GM21528 (cell line): ENCODE results near the gene CCDC9B.
A peak's percentile ranks its signal among the peaks of the same experiment; 100 is the strongest.

Experiments used
- ATAC-seq: cut with Tn5 transposase; IDR thresholded peaks from one replicate; pipeline ENCODE4 v1.9.1; 2021; ENCODE audit warnings: mild to moderate bottlenecking, moderate library complexity; ENCODE audit not compliant: unreplicated experiment, low FRiP score

CCDC9B gene

DNA sequence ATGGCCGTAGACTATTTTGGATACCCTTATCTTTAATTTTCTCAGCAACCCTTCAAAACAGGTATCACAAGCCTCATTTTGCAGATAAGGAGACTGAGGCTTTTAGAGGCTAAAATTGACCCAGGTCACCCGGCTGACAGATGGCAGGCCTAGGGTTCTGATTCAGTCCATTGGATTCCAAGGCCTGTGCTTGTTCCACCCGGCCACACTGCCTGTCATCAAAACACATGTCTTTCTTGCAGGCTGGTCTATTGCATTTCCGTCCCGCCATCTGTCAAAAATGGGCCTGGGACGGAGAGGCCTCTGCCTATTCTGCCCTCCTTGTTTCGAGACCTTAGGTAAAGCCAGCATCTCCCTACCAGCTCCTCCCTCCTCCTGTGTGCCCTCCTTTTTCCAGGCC is 9.1 kb downstream of the CCDC9B start:
- no peak for ATAC-seq

DNA sequence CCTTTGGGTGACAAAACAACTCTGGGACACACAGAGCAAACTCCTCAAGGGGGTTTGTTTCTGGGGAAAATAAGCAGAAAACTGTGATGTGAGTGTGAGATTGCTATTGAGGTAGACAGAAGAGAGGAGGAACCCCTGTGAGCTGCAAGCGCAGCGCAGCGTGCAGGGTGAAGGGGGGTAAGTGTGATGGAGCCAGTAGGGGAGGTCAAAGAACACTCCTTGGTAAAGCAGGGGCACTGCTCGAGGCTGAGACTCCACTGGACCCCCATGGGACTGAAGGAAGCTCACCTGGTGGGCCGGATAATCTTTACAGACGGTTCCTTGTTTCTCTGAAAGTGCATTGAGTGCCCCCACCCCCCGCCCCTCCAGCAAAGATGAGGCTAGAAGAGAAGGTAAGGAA is 9.7 kb downstream of the CCDC9B start:
- ATAC-seq: no peak

DNA sequence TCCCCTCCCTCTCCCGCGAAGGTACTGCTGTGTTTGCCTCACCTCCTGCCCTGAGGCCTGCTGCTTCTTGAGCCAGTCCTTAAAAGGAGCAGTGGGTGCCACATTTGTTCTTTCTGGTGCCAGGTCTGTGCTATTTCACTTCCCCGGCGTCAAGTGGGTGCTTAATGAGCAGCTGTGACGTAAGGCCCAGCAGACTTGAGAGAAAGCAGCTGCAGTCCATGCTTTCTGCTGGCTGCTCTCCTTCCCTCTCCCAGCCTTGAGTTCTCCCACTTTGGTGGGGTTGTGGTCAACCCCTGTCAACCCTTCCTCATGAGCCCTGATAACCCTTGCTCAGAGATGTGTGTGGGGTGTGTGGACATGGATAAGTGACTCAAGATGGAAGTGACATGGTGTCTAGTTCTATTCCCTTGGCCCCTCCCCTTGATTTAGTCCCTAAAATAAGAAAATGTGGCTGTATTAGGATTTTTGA is 10.3 kb downstream of the CCDC9B start:
- ATAC-seq: no peak

DNA sequence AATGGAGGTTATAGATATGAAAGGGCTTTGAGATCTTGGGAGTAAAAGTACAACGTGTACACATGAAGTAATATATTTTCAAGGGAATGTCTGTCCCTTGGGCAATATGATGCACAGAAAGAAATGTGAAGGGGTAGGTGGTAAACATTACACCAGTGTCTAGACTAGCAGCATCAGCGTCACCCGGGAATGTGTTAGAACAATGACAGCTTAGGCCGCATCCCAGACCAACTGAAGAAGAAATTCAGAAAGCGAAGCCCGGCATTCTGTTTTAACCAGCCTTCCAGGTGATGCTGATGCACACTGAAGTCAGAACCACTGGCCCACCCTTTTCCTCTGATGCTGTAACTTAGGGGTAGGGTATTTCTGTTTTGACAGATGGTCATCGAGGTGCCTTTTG is 10.9 kb downstream of the CCDC9B start:
- no peak for ATAC-seq

DNA sequence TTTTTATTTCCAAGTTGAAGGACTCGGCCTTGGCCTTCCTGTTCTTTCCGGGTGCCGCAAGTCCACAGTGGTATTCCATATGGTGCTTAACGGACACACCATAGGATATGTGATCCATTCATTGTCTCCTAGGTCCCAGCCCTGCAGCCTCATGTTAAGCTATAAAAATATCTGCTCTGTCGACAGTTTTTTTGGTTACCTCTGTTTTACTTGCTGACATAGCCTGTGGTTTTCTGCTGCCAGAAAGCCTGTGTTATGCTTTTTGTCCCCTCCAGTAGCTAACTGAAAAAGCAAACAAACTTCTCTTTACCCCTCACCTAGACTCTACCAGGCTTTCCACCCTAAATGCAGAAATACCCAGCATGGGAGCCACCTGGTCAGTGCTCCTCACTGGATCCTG is 12.0 kb downstream of the CCDC9B start:
- ATAC-seq: no peak

DNA sequence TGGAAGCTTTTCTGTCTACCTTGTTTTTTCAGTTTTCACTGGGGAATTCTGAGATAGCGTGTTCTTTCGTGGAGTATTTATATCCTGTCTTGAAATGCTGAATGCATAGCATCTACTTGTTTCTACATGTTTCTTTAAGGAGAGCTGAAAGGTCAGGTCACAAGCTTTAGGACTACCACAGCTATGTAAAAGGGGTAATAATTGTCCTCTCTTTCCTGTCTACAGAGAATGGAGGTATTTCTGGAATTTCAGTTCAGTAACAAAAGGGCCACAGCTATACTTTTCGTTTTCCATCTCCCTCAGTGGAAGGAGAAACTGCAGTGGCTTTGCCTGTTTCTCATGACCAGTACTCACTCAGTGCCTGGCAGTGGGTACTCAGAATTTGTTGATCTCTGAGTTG is 12.6 kb downstream of the CCDC9B start:
- ATAC-seq: no peak

DNA sequence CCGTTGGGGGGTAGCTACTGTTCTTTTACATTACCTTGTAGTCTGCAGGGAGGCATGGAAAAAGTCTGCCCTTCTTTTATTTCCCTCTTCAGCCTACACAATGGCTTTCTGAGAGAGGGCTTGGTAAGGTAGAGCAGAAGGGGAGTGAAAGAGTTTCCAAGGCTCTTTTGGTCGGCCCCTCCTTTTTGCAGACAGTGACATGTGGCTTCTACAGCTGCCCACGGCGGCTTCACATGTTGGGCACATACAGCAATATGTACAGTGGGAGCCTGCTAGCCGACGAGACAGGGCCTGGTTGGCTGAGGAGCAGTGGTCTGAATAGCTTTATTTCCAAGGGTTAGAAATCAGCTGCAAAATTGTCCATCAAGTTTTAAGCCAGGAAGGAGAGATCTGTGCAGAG is 13.3 kb downstream of the CCDC9B start:
- ATAC-seq: no peak

DNA sequence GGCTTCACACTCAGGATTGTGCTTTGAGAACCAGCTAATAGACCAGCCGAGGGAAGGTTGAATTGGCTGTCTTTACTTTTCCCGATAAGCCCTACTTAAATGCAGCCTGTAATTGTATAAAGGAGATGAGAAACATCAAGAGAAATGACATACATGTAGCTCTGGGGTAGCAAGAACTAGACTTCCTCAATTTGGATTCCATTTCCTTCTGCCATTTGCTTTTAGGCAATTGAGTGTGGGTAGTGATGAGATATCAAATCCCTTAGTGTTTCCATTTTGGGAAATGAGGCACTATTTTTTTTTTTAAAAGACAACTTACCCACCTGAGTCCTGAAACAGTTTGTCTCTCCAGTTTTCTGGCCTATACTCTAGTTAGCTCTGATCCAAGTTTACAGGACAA is 15.0 kb downstream of the CCDC9B start:
- no peak for ATAC-seq

DNA sequence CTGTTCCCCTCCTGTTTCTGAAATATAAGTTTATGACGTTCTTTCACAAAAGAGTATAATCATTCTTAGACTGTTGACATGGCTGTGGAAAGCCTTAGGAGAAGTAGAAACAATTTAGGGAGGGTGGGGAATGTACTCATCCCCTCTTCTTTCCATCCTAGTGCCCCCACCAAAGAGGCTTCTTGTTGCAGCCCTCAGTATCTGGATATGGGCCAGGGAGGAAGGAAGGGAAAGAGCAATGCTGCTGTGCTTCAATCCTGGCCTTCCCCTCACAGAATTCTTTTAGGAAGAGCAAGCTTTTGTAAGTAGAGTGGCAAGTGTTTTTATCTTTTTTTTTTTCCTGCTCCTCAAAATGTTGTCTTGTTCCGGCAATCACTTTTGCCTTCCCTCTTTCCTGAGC is 15.6 kb downstream of the CCDC9B start:
- ATAC-seq: no peak

DNA sequence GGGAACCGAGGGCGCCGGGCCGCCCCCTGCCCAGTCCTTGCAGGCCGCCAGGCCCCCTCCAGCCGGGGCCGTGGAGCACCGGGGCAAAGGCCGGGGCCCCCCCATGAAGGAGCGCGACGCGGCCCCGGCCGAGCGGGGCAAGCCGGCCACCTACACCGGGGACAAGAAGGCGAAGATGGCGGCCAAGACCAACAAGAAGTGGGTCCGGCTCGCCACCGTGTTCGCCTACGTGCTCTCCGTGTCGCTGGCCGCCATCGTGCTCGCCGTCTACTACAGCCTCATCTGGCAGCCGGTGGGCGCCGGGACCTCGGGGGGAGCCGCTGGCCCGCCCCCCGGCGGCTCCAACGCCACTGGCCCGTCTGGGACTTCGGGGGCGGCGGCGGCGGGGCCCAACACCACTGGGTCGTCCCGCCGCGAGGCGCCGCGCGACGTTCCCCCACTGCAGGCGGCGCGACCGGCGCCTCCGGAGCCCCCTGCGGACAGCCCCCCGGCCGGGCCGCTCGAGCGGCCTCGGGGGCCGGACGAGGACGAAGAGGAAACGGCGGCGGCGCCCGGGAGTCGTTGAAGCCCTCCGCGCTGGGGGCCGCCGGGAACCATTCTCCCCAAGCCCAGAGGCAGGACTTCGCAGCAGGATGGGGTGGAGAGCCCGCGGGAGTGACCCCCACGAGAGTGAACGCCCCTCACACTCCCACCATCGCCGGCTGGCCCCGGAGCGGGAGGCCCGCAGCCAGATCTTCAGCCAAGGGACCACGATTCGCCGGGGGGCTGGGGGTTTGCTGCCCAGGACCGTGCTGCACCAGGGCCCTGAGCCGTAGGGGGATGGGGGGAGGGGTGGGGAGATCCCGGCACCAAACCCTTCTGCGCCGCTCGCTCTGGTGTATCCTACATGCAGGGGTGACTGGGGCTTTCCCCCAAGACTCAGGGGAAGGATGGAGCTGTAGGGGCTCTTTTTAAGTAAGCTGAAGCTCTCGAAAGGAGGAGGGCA is 16.5 kb downstream of the CCDC9B start:
- ATAC-seq: peak; percentile 16

DNA sequence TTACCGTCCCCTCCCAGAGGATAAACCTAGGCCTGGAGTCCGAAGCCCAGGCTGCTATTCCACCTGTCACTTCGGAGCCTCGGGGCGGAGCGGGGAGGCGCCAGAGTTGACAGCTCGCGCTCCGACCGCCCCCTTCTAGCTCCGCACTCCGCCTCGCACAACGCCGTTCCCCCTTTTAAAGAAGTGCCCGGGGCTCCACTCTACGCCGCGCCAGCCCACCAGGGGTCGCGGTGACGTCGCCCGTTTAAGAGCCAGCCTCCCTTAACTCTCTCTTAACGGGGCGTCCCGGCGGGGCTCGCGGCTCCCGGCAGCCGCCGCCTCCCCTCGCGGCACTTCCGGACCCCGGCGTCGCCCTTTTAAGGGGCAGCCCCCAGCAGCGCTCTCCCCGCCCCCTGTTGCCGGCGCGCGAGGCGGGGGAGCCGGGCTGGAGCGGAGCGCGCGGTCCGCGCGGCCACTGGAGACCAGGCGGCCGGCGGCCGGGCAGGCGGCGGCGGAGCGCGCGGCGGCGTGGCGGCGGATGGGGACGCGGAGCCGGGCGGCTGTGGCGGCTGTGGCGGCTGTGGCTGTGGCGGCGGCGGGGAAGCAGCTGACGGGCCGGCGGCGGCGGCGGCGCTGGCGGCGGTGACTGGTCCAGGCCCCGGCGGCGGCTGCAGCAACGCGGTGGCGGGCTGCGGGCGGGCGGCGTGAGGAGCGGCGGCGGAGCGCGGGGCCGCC is 17.3 kb downstream of the CCDC9B start, which contains the start of gene INAFM2:
Gene INAFM2 (plus strand): TSS at position 454 of the 714 bp plus-strand sequence. CDS start 364 bp downstream, outside the sequence.
- peak; percentile 84 for ATAC-seq

DNA sequence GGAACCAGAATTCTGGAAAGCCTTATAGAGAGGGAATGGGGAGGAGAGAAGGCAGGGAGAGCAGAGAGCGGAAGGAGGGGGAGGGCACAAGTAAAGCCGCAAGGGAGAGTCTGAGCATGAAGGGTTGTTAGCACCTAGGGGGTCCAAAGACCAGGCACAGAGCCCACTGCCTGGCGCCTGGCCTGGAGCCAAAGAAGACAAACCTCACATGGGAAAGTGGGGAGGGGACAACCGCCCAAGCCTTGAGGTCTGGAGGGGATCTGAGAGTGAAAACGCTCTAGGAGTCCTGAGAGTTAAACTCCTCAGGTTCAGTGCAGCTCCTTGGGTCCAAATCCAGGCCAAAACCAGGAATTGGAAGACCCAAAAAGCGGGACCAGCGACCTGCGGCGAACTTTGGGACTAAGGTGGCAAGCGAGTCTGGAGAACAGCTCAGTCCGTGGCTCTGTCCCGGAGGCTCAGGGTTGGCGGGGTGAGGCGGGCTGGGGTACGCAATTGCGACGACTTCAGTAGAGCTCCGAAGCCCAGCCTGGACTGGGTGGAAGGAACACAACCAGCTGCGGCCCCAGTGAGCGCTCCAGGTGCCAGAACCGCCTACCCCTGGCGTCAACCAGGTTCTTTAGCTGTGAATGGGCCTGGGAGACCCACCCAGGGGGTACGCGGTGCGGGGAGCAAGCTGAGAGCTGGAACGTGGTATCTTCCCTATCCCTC is 18.1 kb downstream of the CCDC9B start:
- no peak for ATAC-seq

DNA sequence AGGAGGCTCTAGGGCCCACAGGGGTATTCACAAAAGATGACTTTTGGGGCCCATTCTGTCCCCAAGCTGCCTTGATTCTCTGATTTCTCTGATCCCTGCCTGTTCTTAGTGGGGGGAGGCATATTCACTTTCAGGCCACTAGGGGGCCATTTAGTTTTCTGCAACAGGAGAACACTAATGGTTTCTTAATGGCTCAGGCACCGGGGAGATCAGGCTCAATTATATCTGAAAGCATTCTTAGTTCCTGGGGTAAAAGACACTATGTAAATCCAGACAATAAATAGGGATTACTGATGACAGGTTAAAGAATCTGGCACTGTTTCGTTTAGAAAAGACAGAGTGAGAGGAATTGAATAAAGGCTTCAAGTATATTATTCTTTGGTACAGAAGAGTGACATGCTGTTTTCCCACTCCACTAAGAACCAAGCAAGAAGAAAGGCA is 19.8 kb downstream of the CCDC9B start:
- ATAC-seq: no peak

DNA sequence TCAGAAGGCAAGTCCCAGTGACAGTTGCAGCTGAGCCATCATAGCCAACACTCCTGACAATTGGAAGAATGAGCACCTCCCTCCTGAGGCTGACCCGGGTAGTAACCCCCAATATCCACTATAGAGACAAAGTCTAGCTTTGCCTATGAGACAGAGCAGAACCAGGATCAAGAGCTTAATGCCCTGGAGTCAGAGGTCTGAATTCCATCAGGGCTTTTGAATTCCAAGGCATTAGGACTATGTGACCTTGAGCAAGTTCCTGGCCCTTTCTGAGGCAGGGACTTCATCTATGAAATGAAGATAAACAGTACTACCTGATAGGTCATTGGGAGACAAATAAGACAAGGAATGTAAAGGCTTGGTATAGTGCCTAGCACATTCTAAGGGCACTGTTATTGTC is 20.3 kb downstream of the CCDC9B start:
- ATAC-seq: no peak

DNA sequence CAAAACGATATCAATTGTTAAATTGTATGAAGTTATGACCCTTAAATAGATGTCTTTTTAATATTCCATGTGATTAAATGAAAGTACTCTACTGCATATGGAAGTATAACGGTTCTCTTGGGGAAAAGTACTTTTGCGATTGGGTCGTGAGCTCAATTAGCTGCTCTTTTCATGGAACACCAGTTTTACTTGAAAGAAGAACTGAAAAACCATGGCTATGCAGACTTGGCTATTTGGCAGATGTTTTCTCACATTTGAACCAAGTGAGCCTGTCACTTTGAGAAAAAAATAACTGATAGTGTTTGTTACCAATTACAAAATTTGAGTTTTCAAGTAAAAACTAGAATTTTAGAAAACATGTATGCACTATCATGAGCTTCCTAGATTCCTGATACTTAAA is 23.2 kb downstream of the CCDC9B start:
- ATAC-seq: no peak

DNA sequence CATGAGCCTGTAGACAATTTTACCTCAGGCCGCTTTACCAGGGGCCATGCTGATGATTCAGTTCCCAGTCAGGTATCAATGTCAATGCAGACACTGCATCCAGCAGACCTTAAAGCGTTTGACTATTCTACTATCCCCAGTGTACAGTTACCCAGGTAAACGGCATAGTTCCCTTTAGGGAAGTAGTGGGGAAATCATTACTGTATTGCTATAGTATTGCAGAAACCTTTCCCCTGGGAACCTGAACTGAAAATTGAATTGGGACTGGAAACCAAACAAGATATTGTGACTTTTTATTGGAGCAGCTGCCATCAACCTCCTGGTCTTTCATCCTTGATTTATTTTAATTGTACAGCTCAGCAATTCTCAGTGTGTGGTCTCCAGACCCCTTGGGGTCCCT is 23.8 kb downstream of the CCDC9B start:
- ATAC-seq: no peak

DNA sequence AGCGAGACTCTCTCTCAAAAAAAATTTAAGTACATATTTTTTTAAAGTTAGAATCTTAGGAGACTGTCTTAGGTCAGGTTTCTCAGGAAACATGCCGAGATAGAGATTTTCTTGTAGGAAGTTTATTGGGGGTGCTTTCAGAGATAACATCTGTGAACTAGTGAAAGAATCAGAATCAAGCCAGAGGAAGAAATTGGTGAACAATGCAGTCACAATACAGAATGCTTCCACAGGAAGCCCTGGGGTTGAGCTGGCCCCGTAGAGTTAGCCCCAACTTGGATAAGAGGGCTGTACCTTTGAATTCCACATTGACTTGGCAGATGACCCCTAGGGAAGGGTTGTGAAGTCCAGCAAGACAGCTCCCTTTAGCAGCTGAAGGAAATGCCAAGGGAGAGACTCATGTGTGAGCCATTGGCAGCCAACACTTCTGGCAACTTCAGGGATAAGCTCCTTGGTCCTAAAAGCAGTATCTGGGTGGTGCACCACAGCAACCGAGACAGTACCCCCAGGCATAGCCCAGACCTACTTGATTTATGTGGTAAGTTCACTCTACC is 25.9 kb downstream of the CCDC9B start:
- no peak for ATAC-seq

DNA sequence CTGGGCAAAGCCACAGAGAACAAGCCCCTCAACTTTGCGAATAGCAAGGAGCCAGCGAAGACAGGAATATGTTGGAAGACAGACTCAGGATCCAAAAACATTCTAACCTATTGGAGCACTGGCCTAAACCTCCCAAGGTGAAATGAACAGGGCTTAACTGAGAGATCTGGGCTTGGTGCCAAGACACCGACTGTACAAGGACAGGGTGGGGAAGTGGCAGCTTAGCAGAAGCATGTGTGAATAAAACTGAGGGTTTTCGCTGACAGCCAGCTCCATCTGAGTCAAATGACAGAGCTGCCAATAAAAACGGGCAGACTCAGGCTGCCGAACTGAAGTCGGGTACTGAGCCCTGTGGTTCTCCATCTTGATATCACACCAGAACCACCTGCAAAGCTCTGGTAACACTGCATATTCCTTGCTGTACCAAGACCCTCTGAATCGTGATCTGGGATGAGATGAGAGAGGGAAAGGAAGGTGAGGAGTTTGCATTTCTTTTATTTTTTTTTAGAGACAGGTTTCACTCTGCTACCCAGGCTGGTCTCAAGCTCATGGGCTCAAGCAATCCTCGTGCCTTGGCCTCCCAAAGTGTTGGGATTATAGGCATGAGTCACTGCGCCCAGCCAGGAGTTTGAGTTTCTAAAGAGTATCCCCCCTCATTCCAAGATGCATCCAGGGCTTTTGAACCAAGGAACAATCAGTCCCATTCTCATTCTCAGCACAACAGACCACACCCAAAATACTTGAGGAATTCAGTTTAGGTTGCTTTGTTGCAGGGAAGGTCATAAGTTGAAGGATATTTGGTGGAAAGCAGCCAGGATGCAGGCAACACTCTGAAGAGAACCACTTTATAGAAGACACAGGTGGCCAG is 27.0 kb downstream of the CCDC9B start:
- no peak for ATAC-seq

DNA sequence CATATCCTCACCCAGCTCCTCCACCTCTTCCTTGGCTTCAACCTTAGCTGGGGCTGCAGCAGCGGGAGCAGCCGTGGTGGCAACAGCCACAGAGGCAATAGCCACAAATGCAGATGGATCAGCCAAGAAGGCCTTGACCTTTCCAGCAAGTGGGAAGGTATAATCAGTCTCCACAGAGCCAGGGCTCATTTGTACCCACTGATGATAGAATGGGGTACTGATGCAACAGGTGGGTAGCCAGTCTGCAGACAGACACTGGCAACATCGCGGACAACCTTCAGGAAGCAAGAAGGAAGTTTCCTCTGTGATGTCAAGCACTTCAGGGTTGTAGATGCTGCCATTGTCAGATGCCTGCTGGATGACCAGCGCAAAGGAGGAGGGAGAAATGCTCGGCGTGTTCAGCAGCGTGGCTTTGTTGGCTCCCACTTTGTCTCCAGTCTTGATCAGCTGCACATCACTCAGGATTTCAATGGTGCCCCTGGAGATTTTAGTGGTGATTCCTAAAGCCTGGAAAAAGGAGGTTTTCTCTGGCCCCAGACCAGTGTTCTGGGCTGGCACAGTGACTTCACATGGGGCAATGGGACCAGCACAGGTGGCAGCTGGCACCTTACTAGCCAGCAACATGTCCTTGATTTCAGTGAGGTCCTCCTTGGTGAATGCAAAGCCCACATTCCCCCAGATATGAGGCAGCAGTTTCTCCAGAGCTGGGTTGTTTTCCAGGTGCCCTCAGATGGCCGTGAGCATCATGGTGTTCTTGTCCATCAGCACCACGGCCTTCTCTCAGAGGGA is 28.2 kb downstream of the CCDC9B start:
- no peak for ATAC-seq
